Panc1 (cell line): ENCODE measurements around the gene LRRC26.

ENCODE experiments used
- CTCF ChIP-seq: fragments of 450-650 bp; IDR thresholded peaks from 2 replicates; pipeline ENCODE4 v1.5.1; 2017; ENCODE audit warnings: mild to moderate bottlenecking
- POLR2AphosphoS5 ChIP-seq: IDR thresholded peaks from 2 replicates; pipeline ENCODE4 v1.6.1; 2012; ENCODE audit warnings: mild to moderate bottlenecking, low read depth, low read length, moderate library complexity

- TF ChIP-seq CTCF (no peak), POLR2AphosphoS5 (no peak)
Measured at GRCh38 chr9:137152844-137153405, 16.9 kb downstream of the LRRC26 start.
